Measurements from ENCODE around the gene IQCK.

DNA sequence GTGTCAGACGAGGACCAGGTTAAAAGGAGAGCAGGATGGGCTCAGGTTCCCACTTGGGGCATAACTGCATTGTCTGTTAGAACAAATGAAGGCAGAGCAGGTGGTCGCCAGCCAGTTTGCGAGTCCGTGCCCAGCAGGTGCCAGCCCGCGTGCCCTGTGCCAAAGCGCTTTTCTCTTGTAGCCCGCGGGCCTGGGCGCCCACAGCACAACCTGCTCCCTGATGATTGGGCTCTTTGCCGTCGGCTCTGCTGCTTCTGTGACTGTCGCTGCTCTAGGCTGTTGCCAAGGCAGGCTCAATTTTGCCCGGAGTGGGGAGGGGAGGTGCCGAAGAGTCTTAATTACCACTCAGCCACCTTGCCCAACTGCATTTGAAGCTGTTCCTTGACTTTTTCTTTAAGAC, 21.1 kb upstream of the IQCK start:
- TF ChIP-seq POLR2AphosphoS5 (IDR thresholded peaks at IDR 0.05; ENCODE audit: insufficient read depth, low read depth, low read length): no peak
- no peak for TF ChIP-seq GATA2 (IDR thresholded peaks at IDR 0.05; ENCODE audit: insufficient read depth, insufficient read length, low read depth, low read length)
- no peak for TF ChIP-seq POLR2A (IDR thresholded peaks at IDR 0.05; ENCODE audit: low read depth, low read length)

Data from endothelial cell of umbilical vein (primary cell).